Stimulated activated CD8-positive, alpha-beta memory T cell treated with anti-CD3 and anti-CD28 coated beads, Interleukin-15, amount 100 ng/mL, for 1 hour (primary cell): ENCODE data around the gene MRPS24.
A peak's percentile ranks its signal among the peaks of the same experiment; 100 is the strongest.
"Not testable (repeated sequence)": the region's sequence is repeated elsewhere in the genome, so short reads cannot be mapped to it uniquely, and the experiment has no call there.

Source experiments
- DNase-seq: peaks from one replicate; pipeline ENCODE4 v3.0.0-alpha.2; 2020; ENCODE audit warnings: low read depth

Gene MRPS24

GRCh38 chr7:43869006-43869866 is at the start of gene MRPS24:
Gene MRPS24, minus strand, starts transcription at chr7:43869517. Its CDS starts 22 bp downstream, at chr7:43869495.
- peak; percentile 92 for DNase-seq

DNA sequence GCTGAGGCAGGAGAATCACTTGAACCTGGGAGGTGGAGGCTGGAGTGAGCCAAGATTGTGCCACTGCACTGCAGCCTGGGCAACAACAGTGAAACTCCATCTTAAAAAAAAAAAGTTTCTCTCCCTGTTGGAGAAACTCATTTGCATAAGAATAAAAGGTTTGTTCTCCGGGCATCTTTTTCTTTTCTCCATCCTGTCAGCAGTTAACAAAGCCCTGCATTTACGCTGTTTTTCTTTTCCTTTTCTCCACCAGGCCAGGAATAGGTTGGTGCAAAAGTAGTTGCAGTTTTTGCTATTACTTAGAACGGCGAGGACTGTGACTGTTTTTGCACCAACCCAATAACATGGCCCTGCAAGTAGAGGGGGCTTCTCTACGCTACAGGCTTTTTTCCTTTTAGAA is 46.6 kb upstream of the MRPS24 start:
- DNase-seq = no peak

- DNase-seq = no peak
These were observed 45.5 kb upstream of the MRPS24 start for GRCh38 chr7:43914795-43915194.

GRCh38 chr7:43906331-43907010 is 37.2 kb upstream of the MRPS24 start, which contains the start of gene URGCP:
Gene URGCP, minus strand, starts transcription at chr7:43906596. Its CDS starts 21 bp downstream, at chr7:43906575.
- peak; percentile 22 for DNase-seq

DNA sequence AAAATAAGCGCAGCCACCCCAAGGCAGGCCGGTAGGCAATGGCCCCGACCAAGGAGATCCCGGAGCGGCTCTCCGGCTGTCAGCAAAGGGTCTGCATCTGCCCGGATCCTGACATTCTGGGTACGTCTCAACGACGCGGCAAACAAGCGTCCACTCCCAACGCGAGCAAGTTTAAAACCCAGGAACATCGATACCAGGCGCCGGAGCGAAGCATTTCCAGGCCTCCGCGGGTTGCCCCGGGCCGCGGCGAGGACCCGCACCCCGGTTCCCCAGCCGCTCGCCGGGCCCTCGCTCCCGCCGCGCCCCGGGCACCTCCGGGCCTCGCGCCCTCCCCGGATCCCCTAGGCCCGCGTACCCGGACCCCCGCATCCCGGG is 36.6 kb upstream of the MRPS24 start:
- no peak for DNase-seq

- DNase-seq = no peak
These were observed 36.1 kb upstream of the MRPS24 start for GRCh38 chr7:43905209-43905946.

DNA sequence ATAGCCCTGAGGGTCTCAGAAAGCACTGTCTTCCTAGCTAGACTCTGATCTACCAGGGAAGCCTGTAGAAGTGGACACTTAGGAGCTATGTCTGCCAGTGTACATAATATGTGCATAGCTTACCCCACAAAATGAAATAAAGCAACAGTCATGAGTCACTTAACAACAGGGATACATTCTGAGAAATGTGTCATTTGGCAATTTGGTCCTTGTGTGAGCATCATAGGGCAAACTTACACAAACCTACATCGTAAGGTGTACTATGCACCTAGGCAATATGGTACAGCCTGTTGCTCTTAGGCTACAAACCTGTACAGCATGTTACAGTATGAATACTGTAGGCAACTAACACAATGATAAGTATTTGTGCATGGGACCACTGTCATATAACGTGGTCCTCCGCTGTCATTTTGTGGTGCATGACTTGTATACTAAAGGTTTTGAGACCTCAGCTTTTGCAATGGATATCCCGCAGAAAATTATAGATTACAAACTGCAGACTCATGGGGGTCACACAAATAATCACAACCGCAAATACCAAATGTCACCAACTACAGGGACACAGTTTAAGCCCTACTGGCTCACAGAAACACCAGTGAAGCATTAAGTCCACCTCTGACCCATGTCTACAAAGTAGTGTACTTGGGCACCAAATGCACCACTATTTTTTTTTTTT is 35.4 kb upstream of the MRPS24 start:
- no peak for DNase-seq

DNA sequence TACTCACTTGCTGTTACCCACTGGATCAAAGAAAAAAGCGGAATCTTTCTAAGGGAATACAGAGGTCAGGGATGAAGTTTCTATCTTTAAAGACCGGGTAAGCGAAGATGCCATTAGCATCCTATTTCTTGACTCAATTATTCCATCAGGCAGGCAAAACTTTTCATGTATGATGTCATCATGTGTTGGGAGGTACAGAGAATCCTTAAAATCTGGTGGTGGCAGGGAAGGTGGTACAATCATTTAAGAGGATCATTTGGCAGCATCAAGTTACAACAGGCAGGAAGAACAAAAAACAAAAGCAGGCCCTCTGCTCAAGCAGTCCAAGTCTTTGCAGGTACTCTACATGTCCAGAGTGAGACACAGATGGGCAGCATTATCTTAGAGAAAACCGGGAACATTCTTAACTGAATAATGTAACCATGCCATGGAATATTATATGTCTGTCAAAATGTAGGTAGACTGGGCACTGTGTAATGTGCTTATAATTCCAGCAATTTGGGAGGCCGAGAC is 33.3 kb upstream of the MRPS24 start:
- DNase-seq = no peak

DNA sequence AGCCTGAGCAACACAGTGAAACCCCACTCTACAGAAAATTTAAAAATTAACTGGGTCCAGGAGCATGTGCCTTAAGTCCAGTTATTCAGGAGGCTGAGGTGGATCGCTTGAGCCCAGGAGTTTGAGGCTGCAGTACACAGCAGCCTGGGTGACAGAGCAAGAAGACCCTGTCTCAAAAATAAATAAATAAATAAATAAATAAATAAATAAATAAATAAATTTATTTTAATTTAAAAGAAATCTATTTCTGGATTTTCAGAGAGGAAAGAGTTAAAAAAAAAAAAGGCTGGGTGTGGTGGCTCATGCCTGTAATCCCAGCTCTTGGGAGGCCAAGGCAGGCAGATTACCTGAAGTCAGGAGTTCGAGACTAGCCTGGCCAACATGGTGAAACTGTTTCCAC is 29.3 kb upstream of the MRPS24 start:
- DNase-seq = not testable (repeated sequence)

GRCh38 chr7:43895847-43896415 is 26.6 kb upstream of the MRPS24 start:
- DNase-seq = no peak

DNA sequence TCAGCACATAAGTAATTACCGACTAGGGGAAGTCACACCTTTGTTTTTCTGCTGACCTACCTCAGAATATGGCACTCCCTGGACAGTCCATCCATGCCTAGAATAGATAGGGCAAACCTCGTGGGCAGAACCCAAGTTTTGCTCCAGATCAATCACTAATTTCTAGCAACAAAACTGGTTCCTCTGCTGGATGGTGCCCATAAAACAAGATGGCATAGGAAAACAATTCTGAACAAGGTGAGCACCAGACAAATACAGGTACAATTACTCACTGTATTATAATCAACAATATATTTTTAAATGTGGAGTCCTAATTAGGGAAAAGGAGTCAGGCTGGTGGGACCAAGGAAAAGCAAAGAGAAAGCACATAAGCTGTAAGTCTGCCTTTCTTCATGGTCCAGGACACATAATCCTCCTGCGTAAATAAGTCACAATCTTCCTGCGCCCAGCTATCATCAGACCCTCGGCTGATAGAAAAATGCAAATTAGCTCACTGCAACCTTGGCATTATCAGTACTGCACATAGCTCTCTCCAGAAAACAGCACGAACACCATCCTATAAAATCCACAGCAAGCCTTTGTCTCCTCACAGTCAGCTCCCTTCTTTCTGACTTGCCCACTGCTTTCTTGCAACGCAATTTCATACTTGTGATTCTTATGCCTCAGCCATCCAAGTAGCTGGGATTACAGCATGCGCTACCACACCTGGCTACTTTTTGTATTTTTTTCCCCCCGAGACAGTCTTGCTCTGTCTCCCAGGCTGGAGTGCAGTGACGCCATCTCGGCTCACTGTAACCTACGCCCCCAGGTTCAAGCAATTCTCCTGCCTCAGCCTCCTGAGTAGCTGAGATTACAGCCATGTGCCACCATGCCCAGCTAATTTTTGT is 22.0 kb upstream of the MRPS24 start:
- DNase-seq = no peak

DNA sequence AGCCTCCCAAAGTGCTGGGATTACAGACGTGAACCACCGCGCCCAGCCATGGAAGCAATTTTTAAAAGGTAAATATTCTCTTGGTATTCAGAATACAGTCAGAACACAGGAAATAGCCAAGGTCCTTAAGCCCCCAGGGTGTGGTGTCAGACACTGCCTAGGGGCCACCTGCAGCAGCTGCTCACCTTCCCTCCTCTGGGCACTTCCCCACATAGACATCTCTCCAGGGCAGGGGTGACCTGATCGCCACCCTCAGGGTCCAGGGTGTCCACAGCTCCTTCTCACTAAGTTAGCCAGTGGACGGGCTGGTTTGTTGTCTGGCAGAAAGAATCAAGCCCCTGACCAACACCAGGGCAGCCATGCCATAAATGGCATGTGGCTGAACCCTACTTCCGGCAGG is 21.2 kb upstream of the MRPS24 start:
- no peak for DNase-seq

DNA sequence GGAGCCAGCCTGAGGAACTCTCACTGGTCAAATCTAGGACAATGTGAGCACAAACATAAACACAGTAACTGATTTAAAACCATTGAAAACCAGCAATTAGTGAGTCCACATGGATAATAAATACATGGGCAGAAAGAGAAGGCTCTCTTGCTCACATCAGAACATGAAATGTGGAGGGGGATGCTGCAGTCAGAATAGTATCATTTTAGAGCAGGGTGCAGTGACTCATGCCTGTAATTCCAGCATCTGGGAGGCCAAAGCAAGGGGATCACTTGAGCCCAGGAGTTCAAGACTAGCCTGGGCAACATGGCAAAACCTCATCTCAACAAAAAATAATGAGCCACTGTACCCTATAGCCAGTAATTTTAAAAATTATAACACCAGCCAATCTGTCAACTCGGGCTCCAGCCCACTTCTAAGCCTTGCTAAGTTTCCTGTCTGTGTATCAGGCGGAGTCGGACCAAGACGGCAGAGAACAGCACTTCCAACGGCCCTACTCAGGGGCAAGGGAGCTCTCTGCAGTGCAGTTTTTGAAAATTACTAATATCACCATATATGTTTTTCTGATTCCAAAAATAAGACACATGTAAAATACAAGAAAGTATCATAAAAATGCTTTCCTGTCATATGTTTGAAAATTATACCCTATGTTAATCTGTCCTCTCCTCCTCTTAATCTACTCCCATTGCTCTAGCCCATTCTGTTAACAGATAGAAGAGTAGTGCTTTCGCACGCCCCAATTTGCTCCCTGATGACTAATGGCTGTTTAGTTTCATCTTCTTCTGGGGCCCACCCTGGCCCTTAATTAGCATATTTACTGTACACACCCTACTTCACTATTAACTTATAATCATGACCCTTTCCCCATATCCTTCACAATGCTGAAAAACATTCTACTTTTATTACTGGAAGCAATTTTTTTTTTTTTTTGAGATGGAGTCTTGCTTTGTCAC is 20.0 kb upstream of the MRPS24 start:
- DNase-seq = no peak

DNA sequence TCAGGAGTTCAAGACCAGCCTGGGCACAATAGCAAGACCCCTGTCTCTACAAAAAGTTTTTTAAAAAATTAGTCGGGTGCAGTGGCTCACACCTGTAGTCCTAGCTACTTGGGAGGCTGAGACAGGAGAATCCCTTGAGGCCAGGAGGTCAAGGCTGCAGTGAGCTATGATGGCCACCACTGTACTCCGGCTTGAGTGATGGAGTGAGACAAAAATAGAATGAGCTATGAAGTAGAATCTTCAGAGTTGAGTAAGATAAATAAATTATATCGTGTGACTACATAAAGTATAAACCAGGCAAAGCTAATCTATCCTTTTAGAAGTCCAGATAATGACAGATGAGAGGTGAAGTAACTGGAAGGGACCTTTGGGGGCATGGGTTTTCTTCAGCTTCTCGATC is 15.3 kb upstream of the MRPS24 start:
- no peak for DNase-seq

DNA sequence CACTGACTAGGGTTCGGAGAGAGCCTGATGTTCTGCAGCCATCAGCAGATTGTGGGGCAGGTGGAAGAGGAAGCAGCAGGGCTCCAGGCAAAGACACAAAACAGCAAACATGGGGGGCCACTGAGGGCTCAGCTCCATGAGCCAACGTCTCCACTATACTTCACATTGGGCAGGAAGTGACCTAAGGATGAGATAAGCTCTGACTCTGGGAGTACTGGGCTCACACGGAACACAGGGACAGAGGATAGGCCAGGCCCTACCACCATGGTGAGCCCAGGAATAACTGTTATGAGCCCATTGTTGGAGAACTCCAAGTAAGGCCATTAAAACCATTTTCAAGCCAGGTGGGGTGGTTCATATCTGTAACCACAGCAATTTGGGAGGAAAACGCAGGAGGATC is 14.9 kb upstream of the MRPS24 start:
- DNase-seq = no peak

DNA sequence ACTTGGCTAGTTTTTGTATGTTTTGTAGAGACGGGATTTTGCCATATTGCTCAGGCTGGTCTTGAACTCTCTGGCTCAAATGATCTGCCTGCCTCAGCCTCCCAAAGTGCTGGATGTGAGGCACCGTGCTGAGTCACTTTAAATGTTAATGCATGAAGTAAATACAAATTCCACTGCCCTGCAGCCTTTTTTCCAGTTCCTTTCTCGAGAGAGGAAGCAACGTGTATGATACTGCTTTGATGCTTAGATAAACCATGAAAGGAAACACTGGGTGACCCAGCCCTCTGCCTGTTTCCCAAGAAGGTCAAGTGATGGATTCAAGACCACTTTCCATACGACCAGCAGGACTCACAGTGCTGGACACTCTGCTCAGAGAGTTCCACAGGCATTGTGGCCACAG is 11.3 kb upstream of the MRPS24 start:
- DNase-seq = no peak

- no peak for DNase-seq
These were observed 10.2 kb upstream of the MRPS24 start for GRCh38 chr7:43879477-43879876.

DNA sequence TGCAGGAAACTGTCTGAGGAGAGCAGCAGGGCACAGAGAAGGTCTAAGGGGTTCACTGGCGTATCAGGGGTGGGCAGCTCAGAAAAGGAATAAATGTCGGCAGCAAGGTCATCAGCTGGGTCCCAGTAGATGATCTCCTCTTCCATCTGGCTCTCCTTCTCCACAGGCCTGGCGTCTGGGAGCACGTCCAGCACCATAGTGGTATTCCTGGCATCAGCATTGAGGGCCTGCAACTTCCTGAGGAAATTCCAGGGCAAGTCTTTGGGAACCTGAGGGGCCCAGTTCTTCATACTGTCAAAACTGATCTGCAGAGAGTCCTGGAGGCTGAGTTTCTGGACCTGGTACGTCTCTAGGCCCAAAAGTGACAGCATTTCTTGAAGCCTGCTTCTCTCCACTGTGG is 9.6 kb upstream of the MRPS24 start:
- no peak for DNase-seq
